Panc1 (cell line): Measurements from ENCODE around the gene COL5A1. TPM values are rescaled to one million over a fixed set of nuclear protein-coding genes. Genes with fewer than 3 reads are reported as not detected.

Source experiments
- ATAC-seq: fragments of 200-7000 bp; cut with Tn5 transposase; 2 replicates; pipeline ENCODE4 v1.9.1; 2020; ENCODE audit warnings: mild to moderate bottlenecking, moderate library complexity
- BruUV-seq: library from RNA; stranded (reverse); fragments of 400-500 nt; replicated peaks from 2 replicates; lab custom pipeline; 2021; lab: Mats Ljungman, UMichigan
- CTCF ChIA-PET: fragments of 300-600 bp; sonication (Branson Sonifier 250); formaldehyde crosslinking; loops from one replicate; lab custom pipeline; 2022; ENCODE audit warnings: antibody characterized with exemption; lab: Charles Lee
- POLR2A ChIA-PET: fragments of 300-600 bp; sonication (Branson Sonifier 250); formaldehyde crosslinking; loops from one replicate; lab custom pipeline; 2022; ENCODE audit warnings: antibody characterized with exemption; lab: Charles Lee
- DNase-seq: peaks from one replicate; pipeline ENCODE4 v3.0.0-alpha.2; 2010; ENCODE audit warnings: low read depth, low spot score
- H3K27ac ChIP-seq: 2 replicates; pipeline ENCODE4 v1.5.1; 2011; ENCODE audit warnings: mild to moderate bottlenecking, low read length, inconsistent platforms
- H3K27me3 ChIP-seq: fragments of 200-500 bp; sonication (Bioruptor generic); 2 replicates; pipeline ENCODE4 v1.6.0; 2014; ENCODE audit warnings: low read length, inconsistent platforms; ENCODE audit not compliant: control insufficient read depth, insufficient read depth
- H3K36me3 ChIP-seq: fragments of 200-500 bp; sonication (Bioruptor generic); 2 replicates; pipeline ENCODE4 v1.5.1; 2014; ENCODE audit warnings: inconsistent platforms, mild to moderate bottlenecking, low read length, moderate library complexity; ENCODE audit not compliant: control insufficient read depth, insufficient read depth
- H3K4me1 ChIP-seq: 2 replicates; pipeline ENCODE4 v1.5.1; 2011; ENCODE audit warnings: inconsistent platforms, mild to moderate bottlenecking, low read length, moderate library complexity; ENCODE audit not compliant: control insufficient read depth, insufficient read depth
- H3K4me3 ChIP-seq, 2 experiments: 2 replicates each; pipeline ENCODE4 v1.5.1; 2011 to 2012; ENCODE audit warnings: low read depth in 2 of 2, low read length in 2 of 2, mild to moderate bottlenecking in 2 of 2, inconsistent platforms in 1 of 2, moderate library complexity in 1 of 2
- H3K9me3 ChIP-seq: fragments of 200-500 bp; sonication (Bioruptor generic); 2 replicates; pipeline ENCODE4 v1.5.1; 2014; ENCODE audit warnings: low read depth, mild to moderate bottlenecking, inconsistent platforms, low read length, moderate library complexity; ENCODE audit not compliant: control insufficient read depth, insufficient read depth
- CTCF ChIP-seq: fragments of 450-650 bp; IDR thresholded peaks from 2 replicates; pipeline ENCODE4 v1.5.1; 2017; ENCODE audit warnings: mild to moderate bottlenecking
- POLR2AphosphoS5 ChIP-seq: IDR thresholded peaks from 2 replicates; pipeline ENCODE4 v1.6.1; 2012; ENCODE audit warnings: mild to moderate bottlenecking, low read depth, low read length, moderate library complexity
- REST ChIP-seq, 2 experiments: IDR thresholded peaks; 2 replicates each; pipeline ENCODE4 v1.6.1; 2011 to 2012; ENCODE audit warnings: low read depth in 2 of 2, control low read depth in 1 of 2, low read length in 1 of 2, mild to moderate bottlenecking in 1 of 2, moderate library complexity in 1 of 2; ENCODE audit not compliant: insufficient read depth in 1 of 2
- SIN3A ChIP-seq: IDR thresholded peaks from 2 replicates; pipeline ENCODE4 v1.6.1; 2012; ENCODE audit warnings: low read depth, mild to moderate bottlenecking, low read length, moderate library complexity, borderline replicate concordance; ENCODE audit not compliant: insufficient read depth
- TCF7L2 ChIP-seq: IDR thresholded peaks from 2 replicates; pipeline ENCODE4 v1.6.1; 2011; ENCODE audit warnings: mild to moderate bottlenecking, low read depth, low read length, inconsistent platforms
- in situ Hi-C: cut with HindIII; loops from 2 replicates; pipeline ENCODE4 v1.10.0; 2016; ENCODE audit warnings: low sequenced_read_pairs, low pct_unique_long_range_greater_than_20kb
- intact Hi-C: fragments of 100-400 bp; cut with micrococcal nuclease; formaldehyde crosslinking; loops from one replicate; pipeline ENCODE4 v1.10.0; 2022; ENCODE audit not compliant: unreplicated experiment
- total RNA-seq: library from RNA; stranded (reverse); gene quantifications from one replicate; pipeline ENCODE4 v1.2.1, GENCODE V29; 2021; ENCODE audit not compliant: unreplicated experiment

Gene COL5A1
- total RNA-seq, 1 experiment from 2014 or later: 5.7 TPM

GRCh38 chr9:134886413-134886913, 244.9 kb downstream of the COL5A1 start:
- no peak for ATAC-seq

GRCh38 chr9:134887219-134887618, 245.6 kb downstream of the COL5A1 start:
- Histone ChIP-seq H3K4me3 (no peak overlapping the region), H3K27ac (no peak overlapping the region), H3K27me3 (no peaks in the 10 kb centered on the region; the same call in 1 of the 2 replicates), H3K9me3 (no peaks in the 10 kb centered on the region), H3K36me3 (no peaks in the 10 kb centered on the region), H3K4me1 (no peaks in the 10 kb centered on the region)
- no peak for TF ChIP-seq CTCF
- no peak for TF ChIP-seq TCF7L2
- TF ChIP-seq SIN3A: no peak
- TF ChIP-seq REST (IDR thresholded peaks at IDR 0.05; ENCODE audit: insufficient read depth in 1 of 2, low read depth in 2 of 2, low read length in 1 of 2): no peak
- no peak for TF ChIP-seq POLR2AphosphoS5
- no TSS peak for BruUV-seq
- intact Hi-C loops: no loop called here
- DNase-seq: no peak
- ChIA-PET POLR2A (no interaction called here), CTCF (no interaction called here)
- in situ Hi-C loops: no loop called here
- ATAC-seq: no peak

More at GRCh38 chr9:134886413-134886913, 244.9 kb downstream of the COL5A1 start:
- Histone ChIP-seq H3K9me3 (no peaks in the 10 kb centered on the region), H3K27me3 (no peaks in the 10 kb centered on the region; the same call in 1 of the 2 replicates), H3K4me3 (no peak overlapping the region), H3K36me3 (no peaks in the 10 kb centered on the region), H3K4me1 (no peaks in the 10 kb centered on the region), H3K27ac (no peak overlapping the region)
- intact Hi-C loops: no loop called here
- in situ Hi-C loops: no loop called here
- no TSS peak for BruUV-seq
- ChIA-PET POLR2A (no interaction called here), CTCF (no interaction called here)
- DNase-seq: no peak
- no peak for TF ChIP-seq TCF7L2
- TF ChIP-seq REST (IDR thresholded peaks at IDR 0.05; ENCODE audit: insufficient read depth in 1 of 2, low read depth in 2 of 2, low read length in 1 of 2): no peak
- no peak for TF ChIP-seq CTCF
- TF ChIP-seq SIN3A: no peak
- TF ChIP-seq POLR2AphosphoS5: no peak
